Naive thymus-derived CD4-positive, alpha-beta T cell (primary cell): ENCODE results near the gene ZNRF3. TPM values are rescaled to one million over a fixed set of nuclear protein-coding genes. Genes with fewer than 3 reads are reported as not detected.

Experiments used
- ATAC-seq: fragments of 150-1000 bp; cut with Tn5 transposase; 2 replicates; pipeline ENCODE4 v1.10.0; 2021; ENCODE audit warnings: mild to moderate bottlenecking, moderate library complexity
- CTCF ChIA-PET: fragments of 350-600 bp; sonication (Branson Sonifier 250); formaldehyde crosslinking; loops from one replicate; lab custom pipeline; 2021; ENCODE audit warnings: antibody characterized with exemption; lab: Charles Lee
- POLR2A ChIA-PET: fragments of 350-600 bp; sonication (Branson Sonifier 250); formaldehyde crosslinking; loops from one replicate; lab custom pipeline; 2021; ENCODE audit warnings: antibody characterized with exemption, inconsistent platforms; lab: Charles Lee
- DNase-seq, 9 donors: peaks; one replicate each; pipeline versions ENCODE4 v3.0.0 to v3.0.0-alpha.2; 2020 to 2022; ENCODE audit warnings: mixed read lengths in 1 of 9
- H3K27ac ChIP-seq: one replicate; pipeline ENCODE4 v1.7.0; 2013; ENCODE audit warnings: mild to moderate bottlenecking, low read depth, low read length, moderate library complexity
- H3K27me3 ChIP-seq, 2 donors: one replicate each; pipeline ENCODE4 v1.7.0; 2013; ENCODE audit warnings: low read length in 2 of 2, mild to moderate bottlenecking in 2 of 2, moderate library complexity in 2 of 2; ENCODE audit not compliant: control insufficient read depth in 2 of 2, insufficient read depth in 2 of 2
- H3K36me3 ChIP-seq, 3 experiments: 1 replicate in 2 of 3; 2 replicates in 1 of 3; pipeline ENCODE4 v1.7.0; 2013; ENCODE audit warnings: low read length in 3 of 3, mild to moderate bottlenecking in 3 of 3, moderate library complexity in 1 of 3; ENCODE audit not compliant: insufficient read depth in 3 of 3, control insufficient read depth in 2 of 3
- H3K4me1 ChIP-seq, 2 donors: one replicate each; pipeline ENCODE4 v1.7.0; 2013; ENCODE audit warnings: low read length in 2 of 2, mild to moderate bottlenecking in 2 of 2, moderate library complexity in 1 of 2; ENCODE audit not compliant: control insufficient read depth in 2 of 2, insufficient read depth in 2 of 2
- H3K4me3 ChIP-seq: 2 replicates; pipeline ENCODE4 v1.7.0; 2013; ENCODE audit warnings: mild to moderate bottlenecking, low read length
- H3K9me3 ChIP-seq, 3 experiments: 1 replicate in 2 of 3; 2 replicates in 1 of 3; pipeline ENCODE4 v1.7.0; 2013; ENCODE audit warnings: low read length in 3 of 3; ENCODE audit not compliant: control insufficient read depth in 2 of 3
- H3K27ac Mint-ChIP-seq, 9 donors: one replicate each; pipeline ENCODE4 v1.8.0; 2020 to 2022; ENCODE audit warnings: mixed read lengths in 9 of 9, mild to moderate bottlenecking in 8 of 9, moderate library complexity in 5 of 9, inconsistent platforms in 2 of 9
- H3K27me3 Mint-ChIP-seq, 5 donors: one replicate each; pipeline ENCODE4 v1.8.0; 2021 to 2022; ENCODE audit warnings: mixed read lengths in 5 of 5, mild to moderate bottlenecking in 1 of 5
- H3K36me3 Mint-ChIP-seq, 5 donors: one replicate each; pipeline ENCODE4 v1.8.0; 2020 to 2022; ENCODE audit warnings: mixed read lengths in 5 of 5, mild to moderate bottlenecking in 3 of 5, inconsistent platforms in 1 of 5
- H3K4me1 Mint-ChIP-seq, 7 donors: one replicate each; pipeline ENCODE4 v1.8.0; 2020 to 2022; ENCODE audit warnings: mixed read lengths in 7 of 7, mild to moderate bottlenecking in 3 of 7, inconsistent platforms in 1 of 7
- H3K4me3 Mint-ChIP-seq, 10 donors: one replicate each; pipeline ENCODE4 v1.8.0; 2020 to 2022; ENCODE audit warnings: mild to moderate bottlenecking in 10 of 10, mixed read lengths in 10 of 10, moderate library complexity in 6 of 10, inconsistent platforms in 2 of 10
- H3K9me3 Mint-ChIP-seq, 11 donors: one replicate each; pipeline ENCODE4 v1.8.0; 2020 to 2022; ENCODE audit warnings: mixed read lengths in 11 of 11, mild to moderate bottlenecking in 4 of 11, inconsistent platforms in 1 of 11, moderate library complexity in 1 of 11
- intact Hi-C, 2 donors: fragments of 100-400 bp; cut with micrococcal nuclease; formaldehyde crosslinking; loops; one replicate each; pipeline ENCODE4 v1.15.1; 2023
- polyA plus RNA-seq, 2 donors: library from polyadenylated mRNA; unstranded; fragments of 300-500 nt; fragmentation: Illumina TruSeq; gene quantifications; one replicate each; pipeline ENCODE4 v1.2.3, GENCODE V29; 2021
- total RNA-seq, 6 experiments: library from RNA in 5 of 6; stranded (reverse) in 5 of 6; gene quantifications; 1 replicate in 5 of 6; 2 replicates in 1 of 6; pipeline ENCODE4 v1.2.3 and lab custom pipeline; 2021 to 2026

Gene ZNRF3
- total and polyA plus RNA-seq, 7 experiments from 2014 or later: 0.22 to 0.98 (median 0.63) TPM

GRCh38 chr22:29060931-29061330, 177.6 kb downstream of the ZNRF3 start:
- DNase-seq (no peak), ATAC-seq (no peak)
- CTCF ChIA-PET: no interaction called here

GRCh38 chr22:29061773-29062172, 178.4 kb downstream of the ZNRF3 start, which contains the start of gene C22orf31:
Gene C22orf31 (minus strand): TSS chr22:29061831. CDS start chr22:29061792, 39 bp downstream.
- intact Hi-C loops: no loop called here
- Histone ChIP-seq H3K4me1 (peaks cover 0 to 7% of the 10 kb centered on the region in 2 donors), H3K9me3 (no peaks in the 10 kb centered on the region), H3K36me3 (no peaks in the 10 kb centered on the region), H3K27ac (no peak within 1 kb of the TSS), H3K27me3 (no peaks in the 10 kb centered on the region), H3K4me3 (no peak within 1 kb of the TSS)
- Mint-ChIP-seq H3K9me3 (no peaks in the 10 kb centered on the region), H3K27ac (peak within 1 kb of the TSS in 1 of 9 donors; percentile 7), H3K4me1 (peaks cover 4 to 19% (median 15%) of the 10 kb centered on the region in 7 donors), H3K36me3 (no peaks in the 10 kb centered on the region), H3K27me3 (peaks cover 0 to 65% (median 24%) of the 10 kb centered on the region in 5 donors), H3K4me3 (no peak within 1 kb of the TSS)
- ChIA-PET CTCF (no interaction called here), POLR2A (no interaction called here)
- ATAC-seq (no peak), DNase-seq (no peak)

More at GRCh38 chr22:29060931-29061330, 177.6 kb downstream of the ZNRF3 start:
- Histone ChIP-seq H3K27ac (no peak overlapping the region), H3K36me3 (no peaks in the 10 kb centered on the region), H3K9me3 (no peaks in the 10 kb centered on the region), H3K4me3 (no peak overlapping the region), H3K27me3 (no peaks in the 10 kb centered on the region), H3K4me1 (peaks cover 0 to 5% of the 10 kb centered on the region in 2 donors)
- POLR2A ChIA-PET: no interaction called here
- no peaks in the 10 kb centered on the region for H3K36me3 Mint-ChIP-seq
- no peak overlapping the region for H3K4me3 Mint-ChIP-seq
- peaks cover 2 to 10% (median 10%) of the 10 kb centered on the region in 7 donors for H3K4me1 Mint-ChIP-seq
- no peaks in the 10 kb centered on the region for H3K9me3 Mint-ChIP-seq
- intact Hi-C loops: no loop called here
- no peak overlapping the region for H3K27ac Mint-ChIP-seq
- H3K27me3 Mint-ChIP-seq: peaks cover 0 to 57% (median 22%) of the 10 kb centered on the region in 5 donors

- Histone ChIP-seq H3K4me1 (peaks cover 0 to 7% of the 10 kb centered on the region in 2 donors), H3K4me3 (no peak overlapping the region), H3K36me3 (no peaks in the 10 kb centered on the region), H3K9me3 (no peaks in the 10 kb centered on the region), H3K27me3 (no peaks in the 10 kb centered on the region), H3K27ac (no peak overlapping the region)
- ATAC-seq (no peak), DNase-seq (no peak)
- H3K27me3 Mint-ChIP-seq: peaks cover 0 to 68% (median 26%) of the 10 kb centered on the region in 5 donors
- POLR2A ChIA-PET: no interaction called here
- H3K4me1 Mint-ChIP-seq: peaks cover 4 to 23% (median 18%) of the 10 kb centered on the region in 7 donors
- CTCF ChIA-PET: no interaction called here
- intact Hi-C loops: no loop called here
- H3K36me3 Mint-ChIP-seq: no peaks in the 10 kb centered on the region
- no peak overlapping the region for H3K4me3 Mint-ChIP-seq
- no peak overlapping the region for H3K27ac Mint-ChIP-seq
- no peaks in the 10 kb centered on the region for H3K9me3 Mint-ChIP-seq
These were observed 179.0 kb downstream of the ZNRF3 start for GRCh38 chr22:29062286-29062821.

GRCh38 chr22:29065468-29066190, 182.3 kb downstream of the ZNRF3 start:
- Mint-ChIP-seq H3K27me3 (peaks cover under 1 to 70% (median 19%) of the 10 kb centered on the region in 5 donors), H3K4me3 (peak overlapping the region in 5 of 10 donors; percentile 11 to 67 (median 54)), H3K27ac (no peak overlapping the region), H3K9me3 (no peaks in the 10 kb centered on the region), H3K36me3 (no peaks in the 10 kb centered on the region), H3K4me1 (peaks cover 4 to 27% (median 18%) of the 10 kb centered on the region in 7 donors)
- Histone ChIP-seq H3K27me3 (no peaks in the 10 kb centered on the region), H3K4me3 (no peak overlapping the region), H3K27ac (no peak overlapping the region), H3K9me3 (no peaks in the 10 kb centered on the region), H3K36me3 (no peaks in the 10 kb centered on the region), H3K4me1 (peaks cover 0 to 7% of the 10 kb centered on the region in 2 donors)
- intact Hi-C loops: no loop called here
- DNase-seq: peak in 2 of 9 donors; percentile 9 to 24
- CTCF ChIA-PET: interaction anchor here (0.6 to 1.7 kb wide), 2 partner anchors 236 to 711 kb away, joined by 3 to 5 read pairs; no protein-coding TSS in a partner anchor
- POLR2A ChIA-PET: no interaction called here
- peak; percentile 32 for ATAC-seq

GRCh38 chr22:29069463-29069862, 186.1 kb downstream of the ZNRF3 start:
- Mint-ChIP-seq H3K36me3 (no peaks in the 10 kb centered on the region), H3K4me1 (peaks cover 19 to 48% (median 34%) of the 10 kb centered on the region in 7 donors), H3K27me3 (peaks cover 19 to 63% (median 28%) of the 10 kb centered on the region in 5 donors), H3K4me3 (peak overlapping the region in 1 of 10 donors; percentile 66), H3K9me3 (no peaks in the 10 kb centered on the region), H3K27ac (no peak overlapping the region)
- POLR2A ChIA-PET: no interaction called here
- intact Hi-C loops: no loop called here
- H3K36me3 ChIP-seq: no peaks in the 10 kb centered on the region
- peaks cover 19 to 26% of the 10 kb centered on the region in 2 donors for H3K4me1 ChIP-seq
- no peak overlapping the region for H3K4me3 ChIP-seq
- no peaks in the 10 kb centered on the region for H3K9me3 ChIP-seq
- DNase-seq (no peak), ATAC-seq (no peak)
- no peak overlapping the region for H3K27ac ChIP-seq
- CTCF ChIA-PET: no interaction called here
- H3K27me3 ChIP-seq: peaks cover 9 to 11% of the 10 kb centered on the region in 2 donors

- Mint-ChIP-seq H3K4me1 (peaks cover 19 to 43% (median 30%) of the 10 kb centered on the region in 7 donors), H3K36me3 (no peaks in the 10 kb centered on the region), H3K4me3 (peak overlapping the region in 9 of 10 donors; percentile 58 to 86 (median 79)), H3K27me3 (peaks cover 29 to 69% (median 35%) of the 10 kb centered on the region in 5 donors), H3K9me3 (no peaks in the 10 kb centered on the region), H3K27ac (no peak overlapping the region)
- CTCF ChIA-PET: no interaction called here
- Histone ChIP-seq H3K36me3 (no peaks in the 10 kb centered on the region), H3K4me3 (no peak overlapping the region), H3K27me3 (peaks cover 13 to 21% of the 10 kb centered on the region in 2 donors), H3K9me3 (no peaks in the 10 kb centered on the region), H3K4me1 (peaks cover 19 to 27% of the 10 kb centered on the region in 2 donors), H3K27ac (no peak overlapping the region)
- ATAC-seq (no peak), DNase-seq (no peak)
- intact Hi-C loops: loop anchor here in 1 of 2 donors (5.0 kb wide), 1 partner anchor 298 kb away; the partner anchor contains the start of gene CCDC117
- POLR2A ChIA-PET: no interaction called here
These were observed 187.1 kb downstream of the ZNRF3 start for GRCh38 chr22:29070490-29070889.
